ENCODE measurements around the gene ESPNL.
"Not testable (repeated sequence)": the region's sequence is repeated elsewhere in the genome, so short reads cannot be mapped to it uniquely, and the experiment has no call there.

DNA sequence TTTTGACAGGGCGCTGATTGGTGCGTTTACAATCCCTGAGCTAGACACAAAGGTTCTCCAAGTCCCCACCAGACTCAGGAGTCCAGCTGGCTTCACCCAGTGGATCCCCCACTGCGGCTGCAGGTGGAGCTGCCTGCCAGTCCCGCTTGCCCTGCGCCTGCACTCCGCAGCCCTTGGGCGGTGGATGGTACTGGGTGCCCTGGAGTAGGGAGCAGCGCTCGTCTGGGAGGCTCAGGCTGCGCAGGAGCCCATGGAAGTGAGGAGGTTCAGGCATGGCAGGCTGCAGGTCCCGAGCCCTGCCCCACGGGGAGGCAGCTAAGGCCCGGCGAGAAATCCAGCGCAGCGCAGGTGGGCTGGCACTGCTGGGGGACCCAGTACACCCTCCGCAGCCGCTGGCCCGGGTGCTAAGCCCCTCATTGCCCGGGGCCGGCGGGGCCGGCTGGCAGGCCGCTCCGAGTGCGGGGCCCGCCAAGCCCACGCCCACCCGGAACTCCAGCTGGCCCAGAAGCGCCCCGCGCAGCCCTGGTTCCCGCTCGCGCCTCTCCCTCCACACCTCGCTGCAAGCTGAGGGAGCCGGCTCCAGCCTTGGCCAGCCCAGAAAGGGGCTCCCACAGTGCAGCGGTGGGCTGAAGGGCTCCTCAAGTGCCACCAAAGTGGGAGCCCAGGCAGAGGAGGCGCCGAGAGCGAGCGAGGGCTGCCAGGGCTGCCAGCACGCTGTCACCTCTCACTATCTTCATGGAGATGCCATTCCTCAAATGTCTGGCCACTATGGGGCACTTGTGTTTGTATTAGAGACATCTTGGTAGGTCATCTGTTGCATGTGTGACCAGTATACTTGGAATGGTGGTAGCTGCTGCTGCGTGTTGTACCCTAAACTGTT is 42.2 kb upstream of the ESPNL start:
- TF ChIP-seq, protein P1, sequence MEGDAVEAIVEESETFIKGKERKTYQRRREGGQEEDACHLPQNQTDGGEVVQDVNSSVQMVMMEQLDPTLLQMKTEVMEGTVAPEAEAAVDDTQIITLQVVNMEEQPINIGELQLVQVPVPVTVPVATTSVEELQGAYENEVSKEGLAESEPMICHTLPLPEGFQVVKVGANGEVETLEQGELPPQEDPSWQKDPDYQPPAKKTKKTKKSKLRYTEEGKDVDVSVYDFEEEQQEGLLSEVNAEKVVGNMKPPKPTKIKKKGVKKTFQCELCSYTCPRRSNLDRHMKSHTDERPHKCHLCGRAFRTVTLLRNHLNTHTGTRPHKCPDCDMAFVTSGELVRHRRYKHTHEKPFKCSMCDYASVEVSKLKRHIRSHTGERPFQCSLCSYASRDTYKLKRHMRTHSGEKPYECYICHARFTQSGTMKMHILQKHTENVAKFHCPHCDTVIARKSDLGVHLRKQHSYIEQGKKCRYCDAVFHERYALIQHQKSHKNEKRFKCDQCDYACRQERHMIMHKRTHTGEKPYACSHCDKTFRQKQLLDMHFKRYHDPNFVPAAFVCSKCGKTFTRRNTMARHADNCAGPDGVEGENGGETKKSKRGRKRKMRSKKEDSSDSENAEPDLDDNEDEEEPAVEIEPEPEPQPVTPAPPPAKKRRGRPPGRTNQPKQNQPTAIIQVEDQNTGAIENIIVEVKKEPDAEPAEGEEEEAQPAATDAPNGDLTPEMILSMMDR (conservative IDR thresholded peaks at IDR 0.05), result not testable (repeated sequence)
- TF ChIP-seq ZFX (IDR thresholded peaks at IDR 0.05), result not testable (repeated sequence)
